GM12873 (cell line): ENCODE results near the gene NSRP1.

Experiments used
- TF ChIP-seq, protein P1 (sequence below): IDR thresholded peaks from 2 replicates; pipeline ENCODE4 v1.5.1; 2012; ENCODE audit warnings: low read depth, mild to moderate bottlenecking, moderate library complexity, low read length, control low read depth; ENCODE audit not compliant: insufficient read depth; ENCODE audit errors: missing control alignments

NSRP1 gene

DNA sequence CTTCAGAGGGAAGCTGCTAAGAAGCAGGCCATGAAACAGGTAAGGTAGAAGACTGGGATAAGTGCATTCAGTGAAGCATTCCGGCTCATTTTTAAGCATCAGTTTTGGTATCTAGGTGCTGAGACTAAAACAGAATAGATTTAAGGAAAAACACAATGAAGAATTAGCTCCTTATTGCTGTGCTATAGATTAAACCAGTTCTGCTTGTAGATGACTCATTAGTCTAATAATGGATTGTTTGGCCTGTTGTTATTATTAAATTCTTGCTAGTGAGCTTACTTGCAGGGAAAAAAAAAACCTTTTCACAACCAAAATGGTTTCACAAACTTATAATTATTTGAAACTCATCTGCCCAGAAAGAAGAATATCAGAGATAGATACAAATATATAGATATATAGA, 55.9 kb downstream of the NSRP1 start:
- TF ChIP-seq, protein P1, sequence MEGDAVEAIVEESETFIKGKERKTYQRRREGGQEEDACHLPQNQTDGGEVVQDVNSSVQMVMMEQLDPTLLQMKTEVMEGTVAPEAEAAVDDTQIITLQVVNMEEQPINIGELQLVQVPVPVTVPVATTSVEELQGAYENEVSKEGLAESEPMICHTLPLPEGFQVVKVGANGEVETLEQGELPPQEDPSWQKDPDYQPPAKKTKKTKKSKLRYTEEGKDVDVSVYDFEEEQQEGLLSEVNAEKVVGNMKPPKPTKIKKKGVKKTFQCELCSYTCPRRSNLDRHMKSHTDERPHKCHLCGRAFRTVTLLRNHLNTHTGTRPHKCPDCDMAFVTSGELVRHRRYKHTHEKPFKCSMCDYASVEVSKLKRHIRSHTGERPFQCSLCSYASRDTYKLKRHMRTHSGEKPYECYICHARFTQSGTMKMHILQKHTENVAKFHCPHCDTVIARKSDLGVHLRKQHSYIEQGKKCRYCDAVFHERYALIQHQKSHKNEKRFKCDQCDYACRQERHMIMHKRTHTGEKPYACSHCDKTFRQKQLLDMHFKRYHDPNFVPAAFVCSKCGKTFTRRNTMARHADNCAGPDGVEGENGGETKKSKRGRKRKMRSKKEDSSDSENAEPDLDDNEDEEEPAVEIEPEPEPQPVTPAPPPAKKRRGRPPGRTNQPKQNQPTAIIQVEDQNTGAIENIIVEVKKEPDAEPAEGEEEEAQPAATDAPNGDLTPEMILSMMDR = no peak

DNA sequence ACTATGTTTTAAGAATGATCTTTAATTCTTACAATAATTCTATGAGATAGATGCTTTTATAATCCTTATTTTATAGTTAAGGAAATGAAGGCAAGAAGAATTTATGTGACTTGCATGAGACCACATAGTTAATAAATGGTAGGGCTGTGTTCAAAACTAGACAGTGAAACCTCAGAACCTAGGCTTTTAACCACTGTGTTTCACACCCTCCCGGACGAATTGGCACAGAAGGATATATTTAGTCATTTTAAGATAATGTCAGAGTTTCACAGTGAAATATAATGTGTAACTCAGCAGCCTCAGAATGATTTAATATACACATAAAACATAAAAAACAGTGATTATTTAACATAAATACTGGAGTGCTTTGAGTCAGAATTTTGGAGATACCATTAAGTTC, 57.0 kb downstream of the NSRP1 start:
- TF ChIP-seq, protein P1 = no peak

DNA sequence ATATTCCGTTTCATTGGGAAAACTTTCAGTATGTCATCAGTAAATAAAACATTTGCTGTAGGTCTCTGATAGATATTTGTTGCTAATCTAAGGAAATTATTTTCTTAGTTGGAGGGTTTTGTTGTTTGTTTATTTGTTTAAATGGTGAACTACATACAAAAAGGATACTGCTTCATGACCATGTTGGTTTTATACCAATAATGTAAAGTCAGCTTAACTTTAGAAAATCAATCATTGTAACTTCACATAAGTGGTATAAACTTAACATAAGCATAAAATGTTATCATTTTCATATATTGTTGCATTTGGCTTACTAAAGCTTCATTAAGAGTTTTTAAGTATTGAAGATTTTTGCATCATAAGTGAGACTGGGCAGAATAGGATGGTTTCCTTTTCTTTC, 57.9 kb downstream of the NSRP1 start:
- TF ChIP-seq, protein P1 = no peak

DNA sequence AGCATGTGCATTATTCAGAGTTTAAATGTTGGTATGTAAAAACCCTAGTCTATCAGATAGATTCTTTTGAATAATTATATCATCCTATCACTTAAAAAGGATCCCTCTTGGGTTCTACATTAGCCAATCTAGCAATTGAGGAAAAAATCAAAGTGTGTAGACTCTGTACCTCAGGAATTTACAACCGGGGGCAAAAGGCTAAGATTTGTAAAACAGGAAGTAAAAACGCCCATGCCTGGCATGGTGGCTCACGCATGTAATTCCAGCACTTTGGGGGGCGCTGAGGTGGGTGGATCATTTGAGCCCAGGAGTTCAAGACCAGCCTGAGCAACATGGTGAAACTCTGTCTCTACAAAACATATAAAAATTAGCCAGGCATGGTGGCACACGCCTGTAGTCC, 60.2 kb downstream of the NSRP1 start:
- TF ChIP-seq, protein P1 = no peak

DNA sequence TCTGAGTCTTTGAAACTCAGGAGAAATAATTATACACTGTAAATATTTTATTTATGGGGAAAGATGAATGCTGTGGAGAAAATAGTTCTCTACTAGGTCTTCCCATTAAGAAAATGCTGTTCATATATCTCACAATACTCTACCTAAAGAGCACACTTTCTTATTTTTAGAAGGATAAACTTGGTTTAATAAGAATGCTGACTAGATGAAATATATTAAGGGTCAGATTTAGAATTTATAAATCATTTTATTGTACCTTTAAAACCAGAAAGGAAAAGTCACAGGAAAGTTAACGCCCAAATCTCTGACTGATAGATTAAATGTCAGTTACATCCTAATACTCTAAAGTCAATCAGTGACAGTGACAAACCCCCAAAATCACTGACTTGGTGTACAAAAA, 70.1 kb downstream of the NSRP1 start:
- TF ChIP-seq, protein P1 = no peak

DNA sequence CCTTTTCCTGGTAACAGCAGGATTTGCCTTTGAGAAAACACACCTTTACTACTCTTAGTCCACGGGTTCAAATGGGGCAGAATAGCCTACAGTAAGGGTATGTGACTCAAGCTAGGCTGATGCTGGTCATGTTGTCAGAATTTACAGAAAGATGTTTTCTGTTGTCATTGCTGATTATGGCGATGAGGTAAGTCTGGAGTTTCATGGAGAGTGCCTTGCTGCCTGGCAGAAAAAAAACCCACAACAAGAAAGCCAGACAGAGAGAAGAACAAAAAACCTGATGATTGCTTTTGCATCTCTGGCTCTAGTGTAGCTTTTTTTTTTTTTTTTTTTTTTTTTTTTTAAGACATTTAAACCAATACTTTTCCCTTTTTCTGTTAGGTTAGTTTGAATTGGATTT, 71.0 kb downstream of the NSRP1 start:
- TF ChIP-seq, protein P1 = no peak

DNA sequence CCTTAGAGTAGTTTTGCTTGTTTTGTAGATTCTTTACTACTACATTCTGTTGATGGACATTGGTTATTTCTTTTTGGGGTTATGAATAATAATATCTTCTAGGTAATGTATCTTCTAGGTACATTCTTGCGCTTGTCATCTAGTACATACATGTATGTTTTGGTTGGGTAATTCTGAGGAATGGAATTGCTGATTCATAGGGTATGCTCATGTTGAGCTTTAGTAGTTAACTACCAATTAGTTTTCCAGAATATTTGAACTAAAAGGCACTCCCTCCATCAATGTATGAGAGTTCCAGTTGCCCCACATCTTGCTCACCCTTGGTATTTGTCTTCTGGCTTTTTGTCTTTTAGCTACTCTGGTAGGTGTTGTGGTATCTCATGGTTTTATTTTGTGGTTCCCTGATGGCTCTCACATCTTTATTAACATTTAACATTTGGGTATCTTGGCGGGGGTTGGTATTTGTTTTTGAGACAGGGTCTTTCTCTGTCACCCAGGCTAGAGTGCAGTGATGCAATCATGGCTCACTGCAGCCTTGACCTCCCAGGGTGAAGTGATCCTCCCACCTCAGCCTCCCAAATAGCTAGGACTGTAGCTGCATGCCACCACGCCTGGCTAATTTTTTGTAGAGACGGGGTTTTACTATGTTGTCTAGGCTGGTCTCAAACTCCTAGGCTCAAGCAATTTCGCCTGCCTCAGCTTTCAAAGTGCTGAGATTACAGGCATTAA, 71.8 kb downstream of the NSRP1 start:
- TF ChIP-seq, protein P1 = no peak
